GM21515 (cell line): ENCODE measurements around the gene SULT1C3.

Experiments
- ATAC-seq: cut with Tn5 transposase; IDR thresholded peaks from one replicate; pipeline ENCODE4 v1.9.1; 2021; ENCODE audit not compliant: unreplicated experiment

SULT1C3 gene

DNA sequence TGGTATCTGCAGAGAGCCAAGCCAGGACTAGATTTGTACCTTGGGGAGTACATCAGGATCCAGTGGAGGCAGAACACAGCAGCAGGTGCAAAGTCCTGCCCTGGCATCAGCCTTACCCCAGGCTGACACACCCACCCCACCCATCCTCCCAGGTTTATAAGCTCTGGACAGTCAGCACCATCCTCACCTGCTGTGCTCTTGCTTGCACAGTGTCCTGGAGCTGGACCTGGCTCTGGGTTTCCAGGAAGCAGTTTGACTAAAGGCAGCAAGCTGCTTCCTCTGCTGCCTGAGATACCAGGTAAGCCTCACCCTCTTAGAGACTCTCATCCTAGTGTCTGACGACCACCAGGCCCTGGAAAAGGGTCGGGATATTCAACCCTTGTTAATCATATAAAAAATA is at the start of gene SULT1C3:
SULT1C3 (plus strand) TSS at position 183 of the 400 bp plus-strand sequence. CDS start 7,227 bp downstream, outside the sequence.
- ATAC-seq = no peak

DNA sequence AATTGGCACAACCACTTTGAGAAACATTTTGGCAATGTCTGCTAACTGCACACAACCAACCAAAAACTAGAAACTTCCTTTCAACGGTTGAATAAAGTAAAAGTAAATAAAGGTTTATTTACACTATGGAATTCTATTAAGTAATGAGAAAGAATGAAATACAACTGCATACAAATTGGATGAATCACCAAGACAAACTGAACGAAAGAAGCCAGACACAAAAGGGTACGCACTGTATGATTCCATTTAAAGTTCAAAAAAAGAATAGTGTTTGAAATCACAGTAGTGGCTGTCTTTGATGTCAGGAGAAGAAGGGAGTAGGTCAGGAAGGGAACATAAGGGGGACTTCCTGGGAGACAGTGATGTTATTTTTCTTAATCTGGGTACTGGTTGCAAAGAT is 46.5 kb upstream of the SULT1C3 start:
- ATAC-seq = no peak

DNA sequence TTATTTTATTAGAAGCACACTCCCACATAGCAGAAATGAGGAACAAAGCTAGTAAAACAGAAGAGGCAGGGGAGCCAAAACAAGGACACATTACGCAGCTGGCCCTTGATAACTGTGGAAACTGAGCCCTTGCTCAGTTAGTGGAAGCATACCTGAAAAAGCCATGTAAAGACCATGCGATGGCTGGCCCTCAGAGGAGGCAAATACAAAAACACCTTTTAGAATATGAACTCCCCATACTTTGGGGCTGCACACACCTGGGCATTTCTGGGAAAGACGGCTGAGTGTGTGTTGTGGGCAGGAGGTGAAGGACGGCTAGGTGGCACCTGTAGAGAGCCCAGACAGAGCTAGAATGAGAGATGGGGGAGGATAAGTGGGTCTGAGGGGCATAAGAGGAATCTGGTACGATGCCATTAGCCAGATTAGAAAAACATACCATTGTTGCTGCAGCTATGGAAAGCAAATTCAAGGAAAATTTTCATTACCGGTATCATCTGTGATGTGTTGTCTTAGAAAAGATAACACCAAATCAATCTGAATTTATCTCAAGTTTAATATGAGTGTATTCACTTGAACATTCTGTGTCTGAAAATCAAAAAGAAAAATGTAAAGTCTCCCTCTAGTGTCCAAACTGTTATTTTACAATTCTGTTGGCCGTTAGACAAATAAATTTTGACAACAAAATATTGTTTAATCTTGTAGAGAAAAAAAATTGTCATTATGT is 45.2 kb upstream of the SULT1C3 start:
- ATAC-seq = no peak

GRCh38 chr2:108195133-108195439 is 44.7 kb upstream of the SULT1C3 start:
- ATAC-seq = no peak

- no peak for ATAC-seq
Observed at GRCh38 chr2:108199726-108200125, 40.0 kb upstream of the SULT1C3 start.

- ATAC-seq = no peak
Observed at GRCh38 chr2:108200569-108200968, 39.2 kb upstream of the SULT1C3 start.

DNA sequence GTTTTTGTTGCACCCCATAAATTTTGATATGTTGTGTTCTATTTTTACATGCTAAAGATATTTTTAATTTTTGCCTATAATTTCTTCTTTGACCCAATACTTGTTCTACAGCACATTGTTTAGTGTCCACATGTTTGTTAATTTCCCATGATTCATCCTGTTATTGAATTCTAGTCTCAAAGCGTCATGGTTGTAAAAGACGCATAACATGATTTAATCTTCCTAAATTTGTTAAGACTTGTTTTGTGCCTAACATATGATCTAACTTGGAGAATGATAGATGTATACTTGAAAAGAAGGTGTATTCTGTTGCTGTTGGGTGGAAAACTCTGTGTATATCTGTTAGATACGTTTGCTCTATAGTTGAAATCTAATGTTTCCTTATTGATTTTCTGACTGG is 27.1 kb upstream of the SULT1C3 start:
- no peak for ATAC-seq

- ATAC-seq = no peak
Observed at GRCh38 chr2:108215794-108216211, 24.0 kb upstream of the SULT1C3 start.

- no peak for ATAC-seq
Observed at GRCh38 chr2:108217211-108217610, 22.6 kb upstream of the SULT1C3 start.

- no peak for ATAC-seq
Observed at GRCh38 chr2:108219688-108220087, 20.1 kb upstream of the SULT1C3 start.

DNA sequence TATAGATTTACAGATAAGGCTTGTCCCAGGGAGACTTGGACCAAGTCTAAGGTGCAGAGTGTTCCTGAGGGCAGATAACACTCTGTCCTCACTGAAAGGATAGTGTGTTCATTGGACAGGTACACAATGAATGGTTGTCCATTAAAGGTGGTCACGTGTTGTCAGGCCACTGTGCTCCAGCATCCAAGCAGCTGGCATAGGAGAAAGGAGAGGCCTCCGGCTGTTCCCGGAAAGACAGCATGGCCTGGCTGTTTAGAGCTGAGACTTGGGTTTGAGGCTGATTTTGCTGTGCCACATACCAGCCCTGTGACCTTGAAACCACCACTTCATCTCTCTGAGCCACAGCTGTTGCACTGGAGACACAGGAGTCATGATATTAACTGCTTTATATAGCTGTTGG is 19.6 kb upstream of the SULT1C3 start:
- no peak for ATAC-seq

DNA sequence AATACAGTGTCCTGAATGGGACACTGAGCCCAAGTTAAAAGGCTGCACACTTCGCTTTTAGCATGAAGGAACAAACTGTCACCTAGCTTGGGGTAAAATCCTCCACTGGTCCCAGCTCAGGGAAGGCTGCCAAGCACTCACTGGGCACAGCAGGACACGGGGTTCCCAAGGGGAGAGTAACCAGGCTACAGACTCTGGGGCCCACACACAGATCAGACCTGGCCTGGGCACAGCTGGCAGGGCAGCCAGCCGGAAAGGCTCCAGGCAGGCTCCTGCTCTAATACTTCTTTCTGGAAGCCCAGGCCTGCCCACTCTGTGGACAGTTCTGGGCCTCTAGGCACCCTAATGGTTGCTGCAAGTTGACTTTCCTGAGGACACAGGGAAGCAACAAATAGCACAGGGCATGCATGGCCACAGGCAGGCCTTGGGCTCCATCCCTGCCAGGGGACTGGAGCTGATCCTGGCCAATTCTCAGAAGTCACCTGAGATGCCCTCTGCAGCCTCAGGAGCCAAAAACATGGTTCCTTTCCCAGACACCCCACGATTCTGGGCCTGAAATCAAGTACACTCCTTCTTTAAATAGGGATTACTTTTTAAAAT is 18.7 kb upstream of the SULT1C3 start:
- no peak for ATAC-seq

DNA sequence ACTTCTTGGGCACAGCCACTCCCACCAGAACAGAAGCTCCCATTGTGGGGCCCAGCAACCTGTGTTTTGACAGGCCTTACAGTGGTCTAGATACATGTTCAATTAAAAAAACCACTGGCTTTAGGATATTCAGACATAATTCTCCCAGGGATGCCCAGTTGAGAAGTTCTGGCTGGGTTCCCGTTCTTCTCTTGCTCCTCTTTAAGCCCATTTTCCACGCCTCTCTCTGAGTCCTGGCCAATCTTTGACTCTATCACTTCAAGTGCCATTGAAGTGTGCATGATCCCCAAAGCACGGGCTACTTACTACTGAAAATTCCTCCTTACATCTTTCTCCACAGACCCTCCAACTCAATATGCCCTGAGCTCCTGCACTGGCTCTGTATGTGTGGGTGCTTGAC is 17.5 kb upstream of the SULT1C3 start:
- no peak for ATAC-seq

DNA sequence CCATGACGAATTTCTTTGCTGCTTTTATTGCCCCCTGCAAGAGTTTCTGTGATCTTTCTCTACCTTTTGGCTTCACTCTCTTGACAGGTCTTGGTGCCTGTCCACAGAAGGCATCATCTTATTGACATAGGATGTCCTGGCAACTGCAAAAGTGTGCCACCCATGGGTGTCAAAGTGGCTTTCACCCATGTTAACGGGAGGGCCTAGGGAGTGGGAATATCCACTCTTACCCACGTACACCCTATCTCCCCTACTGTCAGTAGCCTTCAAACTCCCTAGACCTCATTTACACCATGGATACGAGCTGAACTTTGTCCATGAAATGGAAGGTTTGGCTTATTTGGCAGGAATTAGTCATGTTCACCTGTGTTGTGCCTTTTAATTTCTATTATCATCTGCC is 16.2 kb upstream of the SULT1C3 start:
- ATAC-seq = no peak

GRCh38 chr2:108224022-108224421 is 15.7 kb upstream of the SULT1C3 start:
- no peak for ATAC-seq

GRCh38 chr2:108226564-108226963 is 13.2 kb upstream of the SULT1C3 start:
- ATAC-seq = no peak

DNA sequence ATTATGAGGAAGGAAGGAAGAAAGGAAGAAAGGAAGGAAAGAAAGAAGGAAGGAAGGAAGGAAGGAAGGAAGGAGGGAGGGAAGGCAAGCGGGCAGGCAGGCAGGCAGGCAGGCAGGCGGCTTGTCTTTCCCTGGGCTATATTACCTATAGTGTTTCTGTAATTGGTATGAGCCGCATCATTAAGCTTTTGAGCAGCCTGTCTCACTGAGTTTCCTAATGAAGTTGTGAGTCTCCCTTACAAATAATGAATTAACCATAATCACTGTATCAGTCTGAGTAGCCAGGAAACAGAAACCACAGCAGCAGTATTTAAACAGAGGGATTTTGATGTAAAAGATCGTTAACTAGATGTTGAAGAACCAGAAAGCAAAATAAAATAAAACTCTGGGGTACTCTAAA is 11.8 kb upstream of the SULT1C3 start:
- no peak for ATAC-seq

- ATAC-seq = no peak
Observed at GRCh38 chr2:108228537-108228936, 11.2 kb upstream of the SULT1C3 start.

- no peak for ATAC-seq
Observed at GRCh38 chr2:108229875-108230274, 9.9 kb upstream of the SULT1C3 start.

DNA sequence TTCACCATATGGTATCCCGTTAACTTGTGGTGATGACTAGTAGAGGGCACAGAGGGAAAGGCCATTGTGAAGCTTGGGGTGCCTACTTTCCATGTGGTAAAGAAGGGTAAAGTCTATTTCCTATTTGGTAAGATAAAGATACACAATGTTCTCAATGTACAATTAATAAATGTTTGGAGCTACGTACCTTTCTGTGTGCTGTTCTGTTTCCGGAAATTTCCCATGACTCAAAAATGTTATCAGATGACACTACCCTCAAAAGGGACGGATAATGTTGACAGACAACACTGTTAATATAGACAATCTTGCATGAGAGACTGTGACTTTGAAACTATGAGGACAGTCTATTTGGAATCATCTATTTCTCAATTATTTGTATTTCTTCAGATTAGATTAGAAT is 4.2 kb upstream of the SULT1C3 start:
- no peak for ATAC-seq

DNA sequence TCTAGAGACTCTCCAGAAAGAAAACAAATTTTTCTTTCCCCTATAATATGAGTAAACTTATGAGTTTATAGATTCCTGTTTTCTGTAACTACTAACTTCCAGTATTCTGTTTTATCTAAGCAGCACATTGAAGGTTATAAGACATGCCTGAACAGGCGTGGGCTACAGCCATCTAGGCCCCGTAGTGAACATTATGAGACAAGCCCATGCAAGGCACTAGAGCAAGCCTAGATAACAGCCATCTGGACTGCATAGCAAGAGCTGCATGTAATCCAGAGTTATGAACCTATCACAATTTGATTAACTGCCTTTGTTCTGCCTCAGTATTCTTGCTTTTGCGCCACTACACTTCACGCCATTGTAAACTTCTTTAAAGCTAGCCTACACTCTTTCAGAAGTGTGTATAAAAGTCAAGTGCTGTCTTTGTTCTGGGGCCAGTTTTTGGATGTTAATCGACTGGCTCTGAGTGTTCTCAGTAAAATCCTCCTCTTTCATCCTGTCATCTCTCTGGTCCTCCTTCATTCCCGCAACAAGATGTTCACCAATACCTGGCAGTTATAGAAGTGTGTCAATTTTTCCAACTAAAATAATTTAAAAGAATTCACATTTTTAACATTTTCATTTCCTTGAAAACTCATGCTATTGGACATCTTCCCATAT is 3.0 kb upstream of the SULT1C3 start:
- ATAC-seq = no peak

GRCh38 chr2:108240966-108241365 is 1.2 kb downstream of the SULT1C3 start:
- no peak for ATAC-seq
